Diencephalon (tissue), 1 donor: ENCODE results near the gene PSMA6. TPM values are rescaled to one million over a fixed set of nuclear protein-coding genes. Genes with fewer than 3 reads are reported as not detected.

ENCODE experiments used
- total RNA-seq: library from RNA; depleted of rRNA; stranded (reverse); fragments of >200 nt; gene quantifications from one replicate; pipeline ENCODE4 v1.2.3, GENCODE V29; 2014

PSMA6 gene
- total RNA-seq = 163 TPM

DNA sequence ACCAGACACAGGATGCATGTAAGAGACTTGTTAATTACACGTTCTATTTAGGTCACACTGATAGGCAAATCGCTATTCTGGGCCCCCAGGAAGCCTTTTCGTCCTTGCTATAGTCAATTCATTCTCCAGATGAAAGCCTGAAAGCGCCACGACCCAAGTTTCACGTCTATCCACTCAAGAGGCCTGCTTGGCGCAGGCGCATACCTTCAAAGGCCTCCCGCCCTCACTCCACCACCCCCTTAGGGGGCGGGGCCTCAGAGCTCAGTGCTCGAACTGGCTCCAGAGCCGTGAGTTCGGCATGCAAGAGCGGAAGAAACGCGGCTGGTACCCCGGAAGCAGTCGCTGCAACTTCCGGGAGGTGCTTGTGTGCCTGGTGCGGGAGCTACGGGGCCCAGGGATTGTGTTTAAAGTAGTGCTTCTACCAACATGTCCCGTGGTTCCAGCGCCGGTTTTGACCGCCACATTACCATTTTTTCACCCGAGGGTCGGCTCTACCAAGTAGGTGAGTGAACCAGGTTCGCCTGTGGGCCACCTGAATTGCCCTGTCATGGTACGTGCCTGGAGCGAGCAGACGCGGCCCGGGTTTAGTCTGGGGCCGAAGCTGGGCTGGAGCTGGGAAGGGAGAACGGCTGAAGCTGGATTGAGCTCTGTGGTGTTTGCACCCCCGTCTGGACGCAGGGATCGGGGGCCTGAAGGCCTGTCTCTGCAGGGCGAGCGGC lies at the start of gene PSMA6:
Gene PSMA6 (plus strand): TSS at position 332 of the 719 bp plus-strand sequence. CDS start 95 bp downstream, at position 427.

Other genes with a start within 250 kb of the PSMA6 start
- gene FAM177A1, start 246.1 kb upstream of the PSMA6 start, total RNA-seq = 53.7 TPM
- 58.8 TPM for gene PPP2R3C, start 170.4 kb upstream of the PSMA6 start, total RNA-seq
- 21.7 TPM for gene PRORP, start 169.8 kb upstream of the PSMA6 start, total RNA-seq
- 42.9 TPM for gene NFKBIA, start 112.4 kb downstream of the PSMA6 start, total RNA-seq
- 2.3 TPM for gene INSM2, start 241.8 kb downstream of the PSMA6 start, total RNA-seq